Naive thymus-derived CD8-positive, alpha-beta T cell (primary cell): Measurements from ENCODE around the gene ZNF90. TPM values are rescaled to one million over a fixed set of nuclear protein-coding genes. Genes with fewer than 3 reads are reported as not detected.
"Not testable (repeated sequence)": the region's sequence is repeated elsewhere in the genome, so short reads cannot be mapped to it uniquely, and the experiment has no call there.

ENCODE experiments used
- ATAC-seq, 2 donors: fragments of 150-1000 bp; cut with Tn5 transposase in 1 of 2; sonication (Bioruptor Pico), chemical (Tn5 transposase) in 1 of 2; 1 replicate in 1 of 2; 2 replicates in 1 of 2; pipeline ENCODE4 v1.10.0; 2021; ENCODE audit warnings: mild to moderate bottlenecking in 2 of 2, moderate library complexity in 2 of 2
- POLR2A ChIA-PET: fragments of 350-600 bp; sonication (Branson Sonifier 250); formaldehyde crosslinking; loops from one replicate; lab custom pipeline; 2021; ENCODE audit warnings: antibody characterized with exemption; lab: Charles Lee
- DNase-seq, 10 donors: peaks; one replicate each; pipeline versions ENCODE4 v3.0.0 to v3.0.0-alpha.2; 2020 to 2022
- H3K27ac Mint-ChIP-seq, 10 donors: one replicate each; pipeline ENCODE4 v1.8.0; 2020 to 2022; ENCODE audit warnings: mild to moderate bottlenecking in 10 of 10, mixed read lengths in 10 of 10, moderate library complexity in 4 of 10, inconsistent platforms in 1 of 10
- H3K27me3 Mint-ChIP-seq, 5 donors: one replicate each; pipeline ENCODE4 v1.8.0; 2021 to 2022; ENCODE audit warnings: mixed read lengths in 5 of 5
- H3K36me3 Mint-ChIP-seq, 3 donors: one replicate each; pipeline ENCODE4 v1.8.0; 2020 to 2022; ENCODE audit warnings: mixed read lengths in 3 of 3, mild to moderate bottlenecking in 2 of 3, inconsistent platforms in 1 of 3
- H3K4me1 Mint-ChIP-seq, 4 donors: one replicate each; pipeline ENCODE4 v1.8.0; 2021 to 2022; ENCODE audit warnings: mixed read lengths in 4 of 4
- H3K4me3 Mint-ChIP-seq, 10 donors: one replicate each; pipeline ENCODE4 v1.8.0; 2020 to 2022; ENCODE audit warnings: mild to moderate bottlenecking in 10 of 10, mixed read lengths in 10 of 10, moderate library complexity in 6 of 10, inconsistent platforms in 1 of 10
- H3K9me3 Mint-ChIP-seq, 9 donors: one replicate each; pipeline ENCODE4 v1.8.0; 2020 to 2022; ENCODE audit warnings: mixed read lengths in 9 of 9, mild to moderate bottlenecking in 3 of 9, inconsistent platforms in 1 of 9, moderate library complexity in 1 of 9
- polyA plus RNA-seq, 3 donors: library from polyadenylated mRNA; unstranded; fragments of 300-500 nt; fragmentation: Illumina TruSeq; gene quantifications; one replicate each; pipeline ENCODE4 v1.2.3, GENCODE V29; 2021
- total RNA-seq, 8 experiments: library from RNA in 2 of 8; stranded (reverse) in 2 of 8; gene quantifications; one replicate each; pipeline ENCODE4 v1.2.3 and lab custom pipeline; 2021 to 2026

The ZNF90 gene
- total RNA-seq (10 to 100 TPM; 10.9 to 13.1 TPM), polyA plus RNA-seq (1 to 10 TPM in 2 of 3 donors, under 1 TPM in 1; 0.68 to 2.7 (median 2.1) TPM), total RNA-seq (lab: John Stamatoyannopoulos, UW) (2.9 to 5.8 (median 5.0) reads per million in 6 experiments)

DNA sequence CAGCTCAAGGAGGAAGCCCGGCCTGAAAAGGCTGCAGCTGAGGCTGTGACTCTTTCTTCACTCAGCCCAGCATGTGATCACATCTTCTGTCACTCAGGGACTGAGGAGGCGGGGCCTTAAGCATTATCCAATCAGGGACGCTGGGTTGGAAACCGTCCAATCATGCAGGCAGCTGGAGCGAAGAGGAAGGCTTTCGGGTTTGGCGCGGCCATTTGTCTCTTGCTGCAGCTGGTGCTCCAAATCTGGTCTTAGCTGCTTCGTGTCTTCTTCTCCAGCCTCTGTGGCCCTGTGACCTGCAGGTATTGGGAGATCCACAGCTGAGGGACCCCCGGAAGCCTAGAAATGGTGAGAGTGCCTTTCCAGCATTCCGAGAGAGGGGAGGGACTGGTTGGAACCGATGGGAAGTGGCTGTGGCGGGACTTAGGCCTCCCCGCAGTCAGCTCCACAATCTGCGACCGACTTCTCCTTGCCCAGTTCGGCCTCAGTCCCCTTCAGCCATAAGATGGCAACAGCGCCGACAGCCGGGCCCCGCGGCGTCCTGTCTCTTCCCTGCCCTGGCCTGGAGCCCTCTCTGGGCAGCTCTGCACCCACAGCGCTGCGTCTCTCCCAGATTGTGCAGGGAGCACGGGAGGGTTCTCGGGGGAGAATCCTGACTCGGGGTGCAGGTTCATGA lies at the start of gene ZNF90:
Gene ZNF90, plus strand, starts transcription at position 210 of the 673 bp plus-strand sequence. Its CDS starts 133 bp downstream, at position 343.
- peak within 1 kb of the TSS in 9 of 10 donors; percentile 22 to 86 (median 69) for H3K27ac Mint-ChIP-seq
- H3K36me3 Mint-ChIP-seq: peaks cover 0 to 13% (median 2%) of the 10 kb centered on the region in 3 donors
- no peaks in the 10 kb centered on the region for H3K27me3 Mint-ChIP-seq
- H3K4me1 Mint-ChIP-seq: peaks cover 6 to 19% (median 17%) of the 10 kb centered on the region in 4 donors
- POLR2A ChIA-PET: interaction anchor here (0.6 to 1.8 kb wide), 6 partner anchors 26 to 1064 kb away, joined by 3 to 16 read pairs (median 6); partner anchors contain the start of genes ZNF101, ZNF431, ZNF486 and ZNF682
- H3K9me3 Mint-ChIP-seq: peaks cover 0 to 10% (median 1%) of the 10 kb centered on the region in 9 donors
- peak within 1 kb of the TSS; percentile 85 to 94 (median 90) for H3K4me3 Mint-ChIP-seq
- DNase-seq (peak; percentile 69 to 96 (median 86)), ATAC-seq (peak; percentile 99)

DNA sequence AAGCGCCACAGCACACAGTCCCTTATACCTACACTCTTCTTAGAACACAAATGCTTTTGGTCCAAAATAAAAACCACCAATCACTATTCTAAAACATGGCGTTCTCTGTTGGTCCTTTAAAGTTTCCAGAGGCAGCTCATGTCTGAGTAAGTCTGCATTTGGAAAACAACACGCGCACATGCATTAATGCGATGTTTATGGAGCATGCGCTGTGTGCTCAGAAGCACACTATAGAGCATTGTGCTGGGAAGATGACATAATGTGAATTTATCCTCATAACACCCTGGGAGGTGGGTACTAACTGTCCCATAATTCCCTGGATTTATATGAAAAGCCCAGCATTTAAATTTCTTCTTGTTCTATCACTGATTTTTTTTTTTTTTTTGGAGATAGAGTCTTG lies 49.2 kb upstream of the ZNF90 start:
- Mint-ChIP-seq H3K4me1 (peaks cover 0 to under 1% (median 0%) of the 10 kb centered on the region in 4 donors), H3K27ac (no peak overlapping the region), H3K27me3 (no peaks in the 10 kb centered on the region), H3K9me3 (no peaks in the 10 kb centered on the region), H3K36me3 (peaks cover 0 to 35% (median 34%) of the 10 kb centered on the region in 3 donors), H3K4me3 (no peak overlapping the region)
- DNase-seq: no peak
- no peak for ATAC-seq
- POLR2A ChIA-PET: interaction anchor here (1.2 kb wide), 1 partner anchor 24 kb away, joined by 3 read pairs; no protein-coding TSS in a partner anchor

DNA sequence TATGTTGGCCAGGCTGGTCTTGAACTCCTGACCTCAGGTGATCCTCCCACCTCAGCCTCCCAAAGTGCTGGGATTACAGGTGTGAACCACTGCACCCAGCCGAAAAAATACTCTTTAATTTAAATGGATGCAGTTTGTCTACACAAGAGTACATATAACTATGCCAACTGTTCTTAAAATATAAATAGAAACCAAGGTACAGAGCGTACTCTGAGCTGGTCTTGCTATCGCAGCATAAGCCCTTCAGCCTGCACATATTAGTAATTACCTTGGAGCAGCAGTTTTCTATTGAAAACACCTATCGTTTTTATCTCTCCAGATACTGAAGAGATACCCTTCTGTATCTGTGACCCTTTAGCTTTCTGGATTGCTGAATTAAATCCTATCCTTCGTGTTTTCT lies 41.9 kb upstream of the ZNF90 start:
- Mint-ChIP-seq H3K4me1 (peaks cover 7 to 29% (median 24%) of the 10 kb centered on the region in 4 donors), H3K27me3 (no peaks in the 10 kb centered on the region), H3K36me3 (peaks cover 0 to 19% (median 14%) of the 10 kb centered on the region in 3 donors), H3K4me3 (no peak overlapping the region), H3K27ac (no peak overlapping the region), H3K9me3 (no peaks in the 10 kb centered on the region)
- POLR2A ChIA-PET: no interaction called here
- ATAC-seq: no peak
- DNase-seq: no peak

DNA sequence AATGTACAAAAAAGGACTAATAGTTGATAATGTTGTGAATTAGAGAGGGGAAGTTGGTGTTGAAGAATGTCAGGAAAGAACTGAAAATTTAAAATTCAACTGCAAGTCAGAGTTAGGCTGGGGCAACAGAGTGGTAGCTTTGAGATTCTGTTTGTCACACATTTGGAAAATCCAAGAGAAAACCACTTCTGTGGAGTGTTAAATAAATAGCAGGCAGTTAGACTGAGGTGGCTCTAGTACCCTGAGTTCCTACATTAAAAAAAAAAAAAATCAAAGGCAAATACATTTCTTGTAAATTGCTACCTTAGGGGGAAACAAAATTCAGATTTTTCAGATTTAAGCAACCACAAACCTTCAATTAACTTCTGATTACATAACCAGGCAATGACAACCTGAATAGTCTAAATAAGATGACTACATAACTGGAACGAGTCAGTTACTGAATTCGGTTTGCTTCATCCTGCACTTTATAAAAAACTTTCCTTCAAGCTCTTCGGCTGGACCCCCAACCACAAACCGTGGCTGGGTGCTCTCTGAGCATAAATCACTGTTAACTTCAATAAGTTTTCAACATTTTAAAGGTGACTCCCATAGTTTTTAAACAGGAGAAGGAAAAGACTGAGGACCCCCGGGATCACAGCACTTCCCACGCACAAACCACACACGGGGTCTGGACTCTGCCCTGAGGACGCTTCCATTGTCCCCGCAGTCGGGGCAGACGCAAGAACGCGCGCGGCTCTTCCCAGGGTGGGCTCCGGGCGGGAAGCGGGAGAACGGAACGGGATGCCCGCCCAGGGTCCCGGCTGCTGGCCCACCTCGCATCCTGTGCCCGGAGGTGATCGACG lies 39.2 kb upstream of the ZNF90 start:
- Mint-ChIP-seq H3K36me3 (peaks cover 0 to 8% (median 5%) of the 10 kb centered on the region in 3 donors), H3K9me3 (no peaks in the 10 kb centered on the region), H3K27ac (peak overlapping the region; percentile 87 to 98 (median 95)), H3K4me3 (peak overlapping the region; percentile 90 to 99 (median 96)), H3K27me3 (no peaks in the 10 kb centered on the region), H3K4me1 (peaks cover 7 to 29% (median 24%) of the 10 kb centered on the region in 4 donors)
- DNase-seq (peak in 6 of 10 donors; percentile 18 to 57 (median 26)), ATAC-seq (peak; percentile 24 to 27)
- POLR2A ChIA-PET: interaction anchor here (0.6 to 3.3 kb wide), 12 partner anchors 14 to 526 kb away, joined by 3 to 37 read pairs (median 6); partner anchors contain the start of genes ATP13A1, ZNF101, ZNF253 and ZNF486

DNA sequence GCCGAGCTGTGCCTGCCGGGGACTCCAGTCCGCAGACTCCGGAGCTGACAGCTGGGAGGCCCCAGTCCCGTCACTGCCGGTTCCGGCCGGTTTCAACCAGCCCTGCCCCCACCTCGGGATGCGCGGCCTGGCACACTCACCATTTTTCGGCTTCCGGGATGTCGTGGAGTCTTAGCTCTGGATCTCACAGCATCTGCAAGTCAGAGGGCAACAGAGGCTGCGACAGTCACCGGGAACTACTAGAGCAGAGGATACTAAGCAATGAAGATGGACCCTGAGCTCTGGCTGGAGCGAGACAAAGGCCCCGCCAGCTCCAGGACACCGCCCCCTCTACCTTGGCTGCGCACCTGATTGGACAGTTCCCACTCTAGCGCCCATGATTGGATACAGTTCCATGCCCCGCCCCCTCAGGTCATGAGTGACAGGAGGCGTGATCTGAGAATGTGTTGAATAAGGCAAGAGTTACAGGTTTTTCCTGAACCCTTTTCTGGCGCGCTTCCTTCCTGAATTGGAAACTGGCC lies 38.5 kb upstream of the ZNF90 start, which contains the start of gene ZNF682:
Gene ZNF682, minus strand, starts transcription at position 303 of the 521 bp plus-strand sequence. Its CDS starts 160 bp downstream, at position 143.
- Mint-ChIP-seq H3K4me1 (peaks cover 7 to 26% (median 20%) of the 10 kb centered on the region in 4 donors), H3K36me3 (peaks cover 0 to 4% (median 0%) of the 10 kb centered on the region in 3 donors), H3K9me3 (no peaks in the 10 kb centered on the region), H3K27me3 (peaks cover 0 to 4% (median 1%) of the 10 kb centered on the region in 5 donors), H3K27ac (peak within 1 kb of the TSS; percentile 87 to 99 (median 96)), H3K4me3 (peak within 1 kb of the TSS; percentile 90 to 99 (median 96))
- ATAC-seq (peak; percentile 98), DNase-seq (peak; percentile 86 to 98 (median 94))
- POLR2A ChIA-PET: interaction anchor here (0.6 to 3.3 kb wide), 12 partner anchors 13 to 526 kb away, joined by 3 to 37 read pairs (median 6); partner anchors contain the start of genes ATP13A1, ZNF101, ZNF253 and ZNF486

DNA sequence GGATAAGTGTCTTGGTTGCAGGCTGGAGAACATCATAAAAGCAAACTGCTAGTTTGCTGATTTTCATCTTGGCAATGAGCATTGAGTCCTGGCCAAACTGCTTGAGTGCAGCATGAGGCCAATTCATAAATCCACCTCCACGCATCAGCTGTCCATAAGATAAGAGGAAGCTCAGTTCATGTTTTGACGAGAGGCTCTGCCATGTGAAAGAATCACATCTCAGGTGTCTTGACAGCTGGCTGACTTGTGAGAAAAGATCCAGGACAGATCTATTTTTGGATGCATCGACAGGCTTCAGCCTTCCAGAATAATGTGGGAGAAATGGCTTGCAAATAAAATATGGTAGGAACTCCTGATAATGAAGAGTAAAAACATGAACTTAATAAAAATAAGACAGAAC lies 33.1 kb upstream of the ZNF90 start:
- no peak overlapping the region for H3K27ac Mint-ChIP-seq
- H3K9me3 Mint-ChIP-seq: no peaks in the 10 kb centered on the region
- ATAC-seq (no peak), DNase-seq (no peak)
- H3K27me3 Mint-ChIP-seq: peaks cover 0 to 8% (median 1%) of the 10 kb centered on the region in 5 donors
- H3K4me1 Mint-ChIP-seq: peaks cover 0 to under 1% (median 0%) of the 10 kb centered on the region in 4 donors
- H3K36me3 Mint-ChIP-seq: no peaks in the 10 kb centered on the region
- no peak overlapping the region for H3K4me3 Mint-ChIP-seq
- POLR2A ChIA-PET: no interaction called here

DNA sequence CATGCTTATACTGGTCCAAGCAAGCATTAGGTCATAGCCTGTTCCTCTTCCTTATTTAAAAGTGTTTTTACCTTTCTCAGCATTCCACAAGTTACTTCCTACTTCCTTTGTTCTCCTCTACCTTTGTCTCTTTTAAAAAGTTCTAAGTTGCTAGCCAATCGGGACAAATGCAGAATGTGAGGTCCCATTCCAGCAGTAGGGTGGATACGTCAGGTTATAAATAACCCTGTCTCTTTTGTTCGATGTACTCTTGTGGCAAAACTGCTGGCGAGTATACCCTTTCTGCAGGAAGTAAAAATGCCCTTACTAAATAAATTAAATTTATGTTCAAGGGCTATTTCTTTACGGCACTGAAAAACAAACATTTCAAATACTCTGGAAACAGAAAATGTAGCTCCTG lies 32.1 kb upstream of the ZNF90 start:
- ATAC-seq, H3K9me3 Mint-ChIP-seq, DNase-seq, H3K27me3 Mint-ChIP-seq, H3K27ac Mint-ChIP-seq, H3K4me3 Mint-ChIP-seq, H3K36me3 Mint-ChIP-seq, POLR2A ChIA-PET, H3K4me1 Mint-ChIP-seq: not testable (repeated sequence)

DNA sequence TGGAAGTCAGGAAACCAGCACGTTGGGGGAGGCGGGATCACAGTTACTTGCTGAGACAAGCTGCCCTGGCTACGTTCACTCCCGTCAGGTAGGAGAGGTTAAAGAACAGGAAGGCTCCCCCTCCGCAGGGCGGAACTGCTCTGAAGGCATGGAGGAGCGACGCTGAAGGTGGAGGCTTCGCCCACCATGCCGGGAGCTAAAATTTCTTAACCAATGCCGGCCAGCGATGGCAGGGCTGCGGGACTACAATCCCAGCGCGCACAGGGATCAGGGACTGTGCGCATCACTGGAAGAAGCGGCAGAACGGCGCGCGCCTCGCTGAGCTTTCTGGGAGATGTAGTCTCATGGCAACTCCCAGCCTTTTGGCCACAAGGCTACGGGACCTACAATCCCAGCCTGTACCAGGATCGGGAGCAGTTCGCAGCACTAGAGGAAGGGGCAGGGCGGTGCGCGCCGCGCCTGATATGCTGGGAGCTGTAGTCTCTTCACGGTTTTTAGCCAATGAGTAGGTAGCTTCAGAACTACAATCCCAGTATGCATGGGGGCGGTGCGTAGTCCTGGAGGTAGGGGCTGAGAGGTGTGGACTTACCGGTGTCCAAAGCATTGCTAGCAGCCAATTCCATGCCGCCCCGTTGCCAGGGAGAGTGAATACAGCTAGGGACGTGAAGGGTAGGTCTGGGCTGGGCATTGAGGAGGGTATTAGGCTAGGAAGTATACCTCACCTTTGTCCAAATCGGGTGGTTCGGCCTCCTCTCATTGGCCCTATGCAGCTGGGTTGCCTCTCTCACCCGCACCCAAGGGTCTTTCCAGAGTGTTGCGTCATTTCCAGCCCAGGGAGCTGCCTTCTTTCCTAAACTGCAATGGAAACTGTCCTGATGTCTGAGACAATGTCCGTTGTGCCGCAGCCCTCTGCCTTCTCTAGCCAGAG lies 25.7 kb upstream of the ZNF90 start:
- peaks cover 0 to 3% (median 0%) of the 10 kb centered on the region in 9 donors for H3K9me3 Mint-ChIP-seq
- peak overlapping the region; percentile 84 to 97 (median 94) for H3K27ac Mint-ChIP-seq
- H3K36me3 Mint-ChIP-seq: no peaks in the 10 kb centered on the region
- POLR2A ChIA-PET: interaction anchor here (0.5 to 1.9 kb wide), 13 partner anchors 13 to 621 kb away, joined by 3 to 37 read pairs (median 4); partner anchors contain the start of genes NDUFA13, ZNF486, ZNF506 and ZNF682
- DNase-seq (peak; percentile 22 to 72 (median 48)), ATAC-seq (peak; percentile 94 to 97)
- peak overlapping the region; percentile 94 to 100 (median 98) for H3K4me3 Mint-ChIP-seq
- peaks cover 3 to 15% (median 13%) of the 10 kb centered on the region in 4 donors for H3K4me1 Mint-ChIP-seq
- H3K27me3 Mint-ChIP-seq: peaks cover 0 to 2% (median 1%) of the 10 kb centered on the region in 5 donors

DNA sequence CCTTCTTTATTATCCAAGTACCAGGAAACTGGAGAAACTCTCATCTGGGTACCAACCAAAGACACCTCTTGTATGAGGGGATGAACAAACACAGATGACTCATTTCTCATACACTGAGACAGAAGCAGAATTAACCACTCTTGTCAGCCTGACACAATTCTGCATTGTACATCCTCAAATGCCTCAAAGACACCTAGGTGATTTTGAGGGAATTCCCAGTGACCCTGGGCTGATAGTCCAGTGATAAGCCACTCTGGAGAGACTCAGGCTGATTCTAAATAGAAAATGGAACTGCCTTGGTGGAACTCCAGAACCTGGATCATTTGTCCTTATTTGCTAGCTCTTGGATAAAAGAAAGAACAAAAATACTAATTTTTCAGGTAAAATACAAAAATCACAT lies 19.1 kb upstream of the ZNF90 start:
- H3K27ac Mint-ChIP-seq, DNase-seq, ATAC-seq, POLR2A ChIA-PET, H3K4me3 Mint-ChIP-seq, H3K36me3 Mint-ChIP-seq, H3K9me3 Mint-ChIP-seq, H3K4me1 Mint-ChIP-seq: not testable (repeated sequence)
- H3K27me3 Mint-ChIP-seq: peaks cover 0 to 26% (median 11%) of the 10 kb centered on the region in 5 donors

DNA sequence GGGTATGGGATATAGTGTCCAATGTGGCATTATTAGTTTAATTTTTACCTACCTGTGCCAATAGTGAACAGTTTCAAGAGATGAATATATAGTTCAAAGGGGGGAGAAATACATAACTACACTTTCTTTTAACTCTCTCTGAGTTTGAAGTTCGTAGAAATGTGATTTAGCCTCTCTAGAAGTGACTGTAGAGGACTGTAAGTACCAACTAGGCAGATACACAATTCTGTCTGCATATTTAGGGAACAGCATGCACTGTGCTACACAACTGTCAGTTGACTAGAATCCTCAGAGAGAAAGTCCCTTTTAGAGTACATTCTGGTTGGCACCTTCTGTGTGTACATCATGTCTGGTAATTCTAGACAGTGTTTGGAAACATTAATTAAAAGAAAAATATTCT lies 17.5 kb upstream of the ZNF90 start:
- no peaks in the 10 kb centered on the region for H3K4me1 Mint-ChIP-seq

DNA sequence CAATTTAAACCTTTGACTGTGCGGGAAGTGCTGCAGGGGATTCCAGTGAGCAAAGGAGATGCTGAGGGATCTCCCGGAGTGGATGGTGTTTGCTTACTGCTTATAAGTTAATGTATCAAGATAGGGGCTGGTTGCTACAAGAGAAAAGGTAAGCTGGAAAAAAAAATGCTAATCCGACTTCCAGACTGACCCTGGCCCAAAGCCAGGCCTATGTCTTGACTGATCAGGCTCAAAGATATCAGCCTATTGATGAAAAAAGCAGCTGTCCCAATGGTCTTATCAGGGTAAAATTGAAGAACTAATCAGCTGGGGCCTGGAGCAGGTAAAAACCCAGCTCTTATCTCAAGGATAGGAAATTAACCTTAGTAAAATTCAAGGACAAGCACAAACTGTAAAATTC lies 10.9 kb upstream of the ZNF90 start:
- DNase-seq (no peak), ATAC-seq (no peak)
- Mint-ChIP-seq H3K4me3 (no peak overlapping the region), H3K27ac (no peak overlapping the region), H3K36me3 (peaks cover 0 to 33% (median 12%) of the 10 kb centered on the region in 3 donors), H3K9me3 (peaks cover 0 to 41% (median 13%) of the 10 kb centered on the region in 9 donors), H3K4me1 (no peaks in the 10 kb centered on the region), H3K27me3 (peaks cover 16 to 29% (median 23%) of the 10 kb centered on the region in 5 donors)
- POLR2A ChIA-PET: no interaction called here

More for the DNA sequence above, 17.5 kb upstream of the ZNF90 start:
- peaks cover 0 to 26% (median 11%) of the 10 kb centered on the region in 5 donors for H3K27me3 Mint-ChIP-seq
- no peak for DNase-seq
- POLR2A ChIA-PET: no interaction called here
- no peak overlapping the region for H3K27ac Mint-ChIP-seq
- ATAC-seq: no peak
- no peaks in the 10 kb centered on the region for H3K36me3 Mint-ChIP-seq
- no peak overlapping the region for H3K4me3 Mint-ChIP-seq
- H3K9me3 Mint-ChIP-seq: peaks cover 0 to 5% (median 0%) of the 10 kb centered on the region in 9 donors
